T-cell (primary cell): ENCODE measurements around the gene NTM. TPM values are rescaled to one million over a fixed set of nuclear protein-coding genes. Genes with fewer than 3 reads are reported as not detected.

Source experiments
- ATAC-seq, 4 experiments: fragments of 200-7000 bp in 3 of 4; fragments of 150-1000 bp in 1 of 4; cut with Tn5 transposase; replicated peaks in 1 of 4; 1 replicate in 3 of 4; 2 replicates in 1 of 4; pipeline ENCODE4 v1.10.0; 2021; ENCODE audit warnings: moderate library complexity in 3 of 4, mild to moderate bottlenecking in 2 of 4, moderate number of reproducible peaks in 1 of 4
- CTCF ChIA-PET, 2 donors: fragments of 300-600 bp; sonication (Branson Sonifier 250); formaldehyde crosslinking; loops; one replicate each; lab custom pipeline; 2022; ENCODE audit warnings: antibody characterized with exemption in 2 of 2; lab: Charles Lee
- POLR2A ChIA-PET, 2 donors: fragments of 300-600 bp; sonication (Branson Sonifier 250); formaldehyde crosslinking; loops; one replicate each; lab custom pipeline; 2022; ENCODE audit warnings: antibody characterized with exemption in 2 of 2; lab: Charles Lee
- DNase-seq, 35 experiments: peaks; one replicate each; pipeline versions ENCODE4 v3.0.0 to v3.0.0-alpha.2; 2013 to 2023
- H3K27ac ChIP-seq: one replicate; pipeline ENCODE4 v1.5.1; 2013; ENCODE audit warnings: low read length
- H3K27me3 ChIP-seq, 2 experiments: replicated peaks in 1 of 2; 1 replicate in 1 of 2; 2 replicates in 1 of 2; pipeline versions ENCODE4 v1.6.1 to v1.7.0; 2013; ENCODE audit warnings: low read length in 1 of 2, mixed read lengths in 1 of 2; ENCODE audit not compliant: control insufficient read depth in 2 of 2, insufficient read depth in 2 of 2; ENCODE audit errors: extremely low read depth in 1 of 2
- H3K36me3 ChIP-seq, 2 donors: 1 replicate in 1 of 2; 2 replicates in 1 of 2; pipeline versions ENCODE4 v1.6.1 to v1.7.0; 2013; ENCODE audit warnings: low read length in 1 of 2; ENCODE audit not compliant: control insufficient read depth in 2 of 2, insufficient read depth in 1 of 2; ENCODE audit errors: extremely low read depth in 1 of 2
- H3K4me1 ChIP-seq, 2 experiments: 1 replicate in 1 of 2; 2 replicates in 1 of 2; pipeline versions ENCODE4 v1.6.1 to v1.7.0; 2013; ENCODE audit warnings: low read length in 2 of 2, mixed read lengths in 1 of 2; ENCODE audit not compliant: insufficient read depth in 2 of 2, control insufficient read depth in 1 of 2; ENCODE audit errors: extremely low read depth in 1 of 2
- H3K4me3 ChIP-seq, 2 donors: 1 replicate in 1 of 2; 2 replicates in 1 of 2; pipeline versions ENCODE4 v1.5.1 to v1.7.0; 2013; ENCODE audit warnings: mild to moderate bottlenecking in 2 of 2, low read length in 1 of 2, moderate library complexity in 1 of 2; ENCODE audit not compliant: control insufficient read depth in 1 of 2; ENCODE audit errors: extremely low read depth in 1 of 2
- H3K9me3 ChIP-seq: 2 replicates; pipeline ENCODE4 v1.7.0; 2013
- H3K27ac Mint-ChIP-seq, 2 donors: one replicate each; pipeline ENCODE4 v1.8.0; 2020 to 2021; ENCODE audit warnings: mild to moderate bottlenecking in 2 of 2, mixed read lengths in 2 of 2
- H3K27me3 Mint-ChIP-seq, 2 donors: one replicate each; pipeline ENCODE4 v1.8.0; 2021 to 2022; ENCODE audit warnings: mixed read lengths in 2 of 2
- H3K36me3 Mint-ChIP-seq: one replicate; pipeline ENCODE4 v1.8.0; 2021; ENCODE audit warnings: mixed read lengths
- H3K4me1 Mint-ChIP-seq, 3 donors: one replicate each; pipeline ENCODE4 v1.8.0; 2020 to 2022; ENCODE audit warnings: mixed read lengths in 3 of 3, mild to moderate bottlenecking in 1 of 3
- H3K4me3 Mint-ChIP-seq, 3 donors: one replicate each; pipeline ENCODE4 v1.8.0; 2020 to 2022; ENCODE audit warnings: mild to moderate bottlenecking in 3 of 3, mixed read lengths in 3 of 3, moderate library complexity in 3 of 3
- H3K9me3 Mint-ChIP-seq, 3 donors: one replicate each; pipeline ENCODE4 v1.8.0; 2020 to 2022; ENCODE audit warnings: mixed read lengths in 3 of 3
- WGBS: methylation state at CpG from one replicate; pipeline ENCODE4 v1.1.5; 2013; ENCODE audit warnings: missing lambda C conversion rate; ENCODE audit not compliant: insufficient coverage; 5-methylcytosine and 5-hydroxymethylcytosine counted together
- total RNA-seq, 35 experiments: library from RNA in 6 of 35; stranded (reverse) in 6 of 35; fragments of 120-200 nt in 1 of 35; gene quantifications; one replicate each; pipeline versions ENCODE4 v1.2.1 to v1.2.4 and lab custom pipeline; 2013 to 2026

NTM gene
- total RNA-seq, 5 donors from 2014 or later (not counting 1 experiment from before 2014, with no cell fraction given): not detected

- no peaks in the 10 kb centered on the region for H3K4me1 ChIP-seq
- ATAC-seq (no peak), DNase-seq (no peak)
- H3K27ac ChIP-seq: no peak overlapping the region
- H3K9me3 ChIP-seq: no peaks in the 10 kb centered on the region
- H3K36me3 ChIP-seq: no peaks in the 10 kb centered on the region
- Mint-ChIP-seq H3K27ac (no peak overlapping the region), H3K27me3 (peaks cover 0 to 7% of the 10 kb centered on the region in 2 donors), H3K4me3 (no peak overlapping the region), H3K36me3 (no peaks in the 10 kb centered on the region), H3K4me1 (no peaks in the 10 kb centered on the region), H3K9me3 (peaks cover 0 to 3% (median 0%) of the 10 kb centered on the region in 3 donors)
- ChIA-PET CTCF (no interaction called here), POLR2A (no interaction called here)
- no peak overlapping the region for H3K4me3 ChIP-seq
- no peaks in the 10 kb centered on the region for H3K27me3 ChIP-seq
- 80% methylated on average over 6 of the region's 7 CpGs for WGBS
Observed at GRCh38 chr11:131898949-131899348, 528.5 kb downstream of the NTM start.

- Mint-ChIP-seq H3K4me3 (no peak overlapping the region), H3K27me3 (peaks cover 0 to 7% of the 10 kb centered on the region in 2 donors), H3K27ac (no peak overlapping the region), H3K9me3 (peaks cover 0 to 3% (median 0%) of the 10 kb centered on the region in 3 donors), H3K4me1 (no peaks in the 10 kb centered on the region), H3K36me3 (no peaks in the 10 kb centered on the region)
- no peaks in the 10 kb centered on the region for H3K36me3 ChIP-seq
- ChIA-PET POLR2A (no interaction called here), CTCF (no interaction called here)
- ATAC-seq (no peak), DNase-seq (no peak)
- H3K27ac ChIP-seq: no peak overlapping the region
- H3K27me3 ChIP-seq: no peaks in the 10 kb centered on the region
- H3K9me3 ChIP-seq: no peaks in the 10 kb centered on the region
- H3K4me3 ChIP-seq: no peak overlapping the region
- 26% methylated on average over 6 of the region's 6 CpGs for WGBS
- H3K4me1 ChIP-seq: no peaks in the 10 kb centered on the region
Observed at GRCh38 chr11:131899950-131900580, 529.6 kb downstream of the NTM start.

- CTCF ChIA-PET: no interaction called here
- no peaks in the 10 kb centered on the region for H3K36me3 Mint-ChIP-seq
- H3K27me3 Mint-ChIP-seq: peaks cover 8 to 17% of the 10 kb centered on the region in 2 donors
- H3K4me3 ChIP-seq: no peak overlapping the region
- DNase-seq (no peak), ATAC-seq (no peak)
- no peaks in the 10 kb centered on the region for H3K4me1 ChIP-seq
- 40% methylated on average over 1 of the region's 1 CpG for WGBS
- no peak overlapping the region for H3K27ac ChIP-seq
- H3K4me3 Mint-ChIP-seq: no peak overlapping the region
- H3K36me3 ChIP-seq: no peaks in the 10 kb centered on the region
- H3K9me3 Mint-ChIP-seq: peaks cover 0 to 14% (median 0%) of the 10 kb centered on the region in 3 donors
- no peaks in the 10 kb centered on the region for H3K4me1 Mint-ChIP-seq
- H3K27me3 ChIP-seq: no peaks in the 10 kb centered on the region
- POLR2A ChIA-PET: no interaction called here
- no peaks in the 10 kb centered on the region for H3K9me3 ChIP-seq
- no peak overlapping the region for H3K27ac Mint-ChIP-seq
Observed at GRCh38 chr11:131902421-131902820, 532.0 kb downstream of the NTM start.

GRCh38 chr11:131903074-131903473, 532.7 kb downstream of the NTM start:
- H3K4me3 Mint-ChIP-seq: no peak overlapping the region
- H3K36me3 ChIP-seq: no peaks in the 10 kb centered on the region
- H3K27ac Mint-ChIP-seq: no peak overlapping the region
- H3K9me3 Mint-ChIP-seq: peaks cover 0 to 14% (median 0%) of the 10 kb centered on the region in 3 donors
- no peak overlapping the region for H3K4me3 ChIP-seq
- H3K27me3 Mint-ChIP-seq: peaks cover 8 to 22% of the 10 kb centered on the region in 2 donors
- H3K4me1 Mint-ChIP-seq: no peaks in the 10 kb centered on the region
- H3K9me3 ChIP-seq: no peaks in the 10 kb centered on the region
- WGBS: no CpG with 5 or more reads among the region's 5 CpGs
- no peaks in the 10 kb centered on the region for H3K4me1 ChIP-seq
- no peak overlapping the region for H3K27ac ChIP-seq
- ChIA-PET CTCF (no interaction called here), POLR2A (no interaction called here)
- peaks cover 0 to 2% of the 10 kb centered on the region in 2 experiments for H3K27me3 ChIP-seq
- ATAC-seq (no peak), DNase-seq (no peak)
- H3K36me3 Mint-ChIP-seq: no peaks in the 10 kb centered on the region

GRCh38 chr11:131904756-131905155, 534.3 kb downstream of the NTM start:
- H3K36me3 ChIP-seq: no peaks in the 10 kb centered on the region
- Mint-ChIP-seq H3K4me1 (no peaks in the 10 kb centered on the region), H3K27ac (no peak overlapping the region), H3K9me3 (peaks cover 0 to 11% (median 0%) of the 10 kb centered on the region in 3 donors), H3K27me3 (peaks cover 17 to 32% of the 10 kb centered on the region in 2 donors), H3K4me3 (no peak overlapping the region), H3K36me3 (no peaks in the 10 kb centered on the region)
- CTCF ChIA-PET: no interaction called here
- no peaks in the 10 kb centered on the region for H3K4me1 ChIP-seq
- DNase-seq (no peak), ATAC-seq (no peak)
- no peaks in the 10 kb centered on the region for H3K9me3 ChIP-seq
- POLR2A ChIA-PET: no interaction called here
- no peak overlapping the region for H3K4me3 ChIP-seq
- 71% methylated on average over 2 of the region's 3 CpGs for WGBS
- H3K27me3 ChIP-seq: peaks cover 0 to 7% of the 10 kb centered on the region in 2 experiments
- H3K27ac ChIP-seq: no peak overlapping the region

GRCh38 chr11:131906963-131907362, 536.5 kb downstream of the NTM start:
- H3K4me3 ChIP-seq: no peak overlapping the region
- WGBS: 40% methylated on average over 1 of the region's 4 CpGs
- no peaks in the 10 kb centered on the region for H3K36me3 ChIP-seq
- H3K4me3 Mint-ChIP-seq: no peak overlapping the region
- H3K27ac Mint-ChIP-seq: no peak overlapping the region
- DNase-seq (no peak), ATAC-seq (no peak)
- no peak overlapping the region for H3K27ac ChIP-seq
- no peaks in the 10 kb centered on the region for H3K9me3 ChIP-seq
- H3K4me1 ChIP-seq: no peaks in the 10 kb centered on the region
- peaks cover under 1 to 21% of the 10 kb centered on the region in 2 experiments for H3K27me3 ChIP-seq
- H3K27me3 Mint-ChIP-seq: peaks cover 32 to 34% of the 10 kb centered on the region in 2 donors
- H3K9me3 Mint-ChIP-seq: peaks cover 0 to 11% (median 0%) of the 10 kb centered on the region in 3 donors
- H3K36me3 Mint-ChIP-seq: no peaks in the 10 kb centered on the region
- POLR2A ChIA-PET: no interaction called here
- CTCF ChIA-PET: no interaction called here
- H3K4me1 Mint-ChIP-seq: peaks cover 0 to 2% (median 0%) of the 10 kb centered on the region in 3 donors
